Loucy (cell line): ENCODE data around the gene SLC12A5.

Experiments used
- H2AFZ ChIP-seq: fragments of 200-600 bp; sonication (generic); 2 replicates; pipeline ENCODE4 v1.6.0; 2016; ENCODE audit warnings: antibody characterized with exemption, mild to moderate bottlenecking, low read length, moderate library complexity
- H3F3A ChIP-seq: fragments of 200-600 bp; 2 replicates; pipeline ENCODE4 v1.6.0; 2016; ENCODE audit warnings: antibody characterized with exemption, low read depth, mild to moderate bottlenecking
- H3K27me3 ChIP-seq: fragments of 200-600 bp; sonication (generic); 2 replicates; pipeline ENCODE4 v1.6.1; 2014; ENCODE audit warnings: low read length, mild to moderate bottlenecking; ENCODE audit not compliant: insufficient read depth, poor library complexity, severe bottlenecking
- H3K36me3 ChIP-seq: fragments of 200-600 bp; sonication (generic); 2 replicates; pipeline ENCODE4 v1.6.1; 2016; ENCODE audit warnings: low read length; ENCODE audit not compliant: insufficient read depth
- H3K4me1 ChIP-seq: fragments of 200-600 bp; sonication (generic); 2 replicates; pipeline ENCODE4 v1.5.1; 2014; ENCODE audit warnings: low read length, mild to moderate bottlenecking; ENCODE audit not compliant: insufficient read depth, poor library complexity, severe bottlenecking
- H3K4me2 ChIP-seq: fragments of 200-600 bp; sonication (generic); 2 replicates; pipeline ENCODE4 v1.6.0; 2014; ENCODE audit warnings: antibody characterized with exemption, low read length, low read depth, mild to moderate bottlenecking; ENCODE audit not compliant: poor library complexity, severe bottlenecking
- H3K4me3 ChIP-seq: fragments of 200-600 bp; sonication (generic); 2 replicates; pipeline ENCODE4 v1.5.1; 2014; ENCODE audit warnings: low read length, mild to moderate bottlenecking, mixed read lengths; ENCODE audit not compliant: poor library complexity, severe bottlenecking
- H3K79me2 ChIP-seq: fragments of 200-600 bp; sonication (generic); 2 replicates; pipeline ENCODE4 v1.6.1; 2014; ENCODE audit warnings: low read length; ENCODE audit not compliant: insufficient read depth
- H3K9ac ChIP-seq: fragments of 200-600 bp; sonication (generic); 2 replicates; pipeline ENCODE4 v1.6.0; 2014; ENCODE audit warnings: mild to moderate bottlenecking, low read depth, low read length, moderate library complexity; ENCODE audit not compliant: poor library complexity, severe bottlenecking
- H3K9me2 ChIP-seq: fragments of 200-600 bp; sonication (generic); replicated peaks from 2 replicates; pipeline ENCODE4 v1.6.1; 2016; ENCODE audit warnings: low read depth, low read length, mixed read lengths
- H3K9me3 ChIP-seq: fragments of 200-600 bp; sonication (generic); 2 replicates; pipeline ENCODE4 v1.6.1; 2014; ENCODE audit warnings: mild to moderate bottlenecking, antibody characterized with exemption, low read length, low read depth; ENCODE audit not compliant: insufficient read depth
- H4K20me1 ChIP-seq: fragments of 200-600 bp; sonication (generic); 2 replicates; pipeline ENCODE4 v1.6.0; 2014; ENCODE audit warnings: antibody characterized with exemption, low read length, mild to moderate bottlenecking; ENCODE audit not compliant: insufficient read depth, poor library complexity, severe bottlenecking
- EZH2phosphoT487 ChIP-seq: fragments of 200-600 bp; IDR thresholded peaks from 2 replicates; pipeline ENCODE4 v1.6.1; 2018; ENCODE audit warnings: antibody characterized with exemption, mild to moderate bottlenecking, moderate library complexity, borderline replicate concordance
- TF ChIP-seq, protein P1 (sequence below): fragments of 200-600 bp; sonication (generic); conservative IDR thresholded peaks from 2 replicates; pipeline ENCODE4 v1.5.1; 2014; ENCODE audit warnings: mild to moderate bottlenecking, antibody characterized with exemption, low read length

The SLC12A5 gene

DNA sequence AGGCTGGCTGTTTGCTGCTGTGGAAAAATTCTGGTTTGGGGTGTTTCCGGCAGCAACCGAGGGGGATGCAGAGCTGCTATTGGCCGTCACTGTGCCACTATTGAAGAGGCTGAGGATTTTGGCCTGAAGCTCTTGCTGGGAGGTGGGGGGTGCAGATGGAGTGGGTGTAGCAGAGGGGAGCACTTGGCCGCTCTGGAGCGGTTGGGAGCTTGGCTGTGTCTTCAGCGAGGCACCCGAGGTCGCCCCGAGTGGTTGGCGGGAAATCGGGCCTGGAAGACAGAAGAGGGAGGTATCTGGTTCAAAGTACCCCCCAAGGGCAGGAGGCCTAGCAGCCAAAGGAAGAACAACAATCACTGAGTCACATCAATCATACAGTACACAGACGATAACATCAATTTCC lies 33.6 kb downstream of the SLC12A5 start:
- H3K4me1 ChIP-seq: peaks cover 21% of the 10 kb centered on the region
- H3K27me3 ChIP-seq: no peaks in the 10 kb centered on the region
- H3K36me3 ChIP-seq: peaks cover 65% of the 10 kb centered on the region; the same call in 1 of the 2 replicates
- no peaks in the 10 kb centered on the region for H3K9me3 ChIP-seq
- no peaks in the 10 kb centered on the region for H3K79me2 ChIP-seq
- H2AFZ ChIP-seq: no peak overlapping the region
- no peak overlapping the region for H3K4me2 ChIP-seq
- H3K4me3 ChIP-seq: no peak overlapping the region
- no peak for TF ChIP-seq EZH2phosphoT487
- H4K20me1 ChIP-seq: peaks cover 17% of the 10 kb centered on the region
- peaks cover 7% of the 10 kb centered on the region; the same call in 1 of the 2 replicates for H3F3A ChIP-seq
- no peak overlapping the region for H3K9ac ChIP-seq
- no peaks in the 10 kb centered on the region for H3K9me2 ChIP-seq

DNA sequence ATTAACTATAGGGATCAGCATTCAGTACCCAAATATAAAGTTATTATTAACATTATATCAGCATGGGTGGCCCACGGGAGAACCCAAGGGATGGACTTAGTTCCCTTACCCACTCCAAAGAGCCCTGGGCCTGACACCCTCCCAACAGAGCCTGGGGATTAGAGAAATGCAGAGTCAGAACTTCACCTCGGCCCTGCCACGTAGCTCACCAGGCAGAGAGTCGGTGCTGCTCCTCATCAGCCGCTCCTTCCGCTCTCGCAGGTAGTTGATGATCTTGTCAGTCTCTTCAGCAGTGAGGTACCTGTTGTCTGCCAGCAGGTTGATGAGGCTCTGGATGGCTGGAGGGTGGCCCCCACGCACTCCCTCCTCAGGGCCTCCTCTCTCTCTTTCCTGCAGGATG lies 34.1 kb downstream of the SLC12A5 start:
- H3K4me1 ChIP-seq: peaks cover 21% of the 10 kb centered on the region
- H4K20me1 ChIP-seq: peaks cover 17% of the 10 kb centered on the region
- H2AFZ ChIP-seq: no peak overlapping the region
- H3K9ac ChIP-seq: no peak overlapping the region
- H3K4me2 ChIP-seq: no peak overlapping the region
- no peak for TF ChIP-seq EZH2phosphoT487
- TF ChIP-seq, protein P1, sequence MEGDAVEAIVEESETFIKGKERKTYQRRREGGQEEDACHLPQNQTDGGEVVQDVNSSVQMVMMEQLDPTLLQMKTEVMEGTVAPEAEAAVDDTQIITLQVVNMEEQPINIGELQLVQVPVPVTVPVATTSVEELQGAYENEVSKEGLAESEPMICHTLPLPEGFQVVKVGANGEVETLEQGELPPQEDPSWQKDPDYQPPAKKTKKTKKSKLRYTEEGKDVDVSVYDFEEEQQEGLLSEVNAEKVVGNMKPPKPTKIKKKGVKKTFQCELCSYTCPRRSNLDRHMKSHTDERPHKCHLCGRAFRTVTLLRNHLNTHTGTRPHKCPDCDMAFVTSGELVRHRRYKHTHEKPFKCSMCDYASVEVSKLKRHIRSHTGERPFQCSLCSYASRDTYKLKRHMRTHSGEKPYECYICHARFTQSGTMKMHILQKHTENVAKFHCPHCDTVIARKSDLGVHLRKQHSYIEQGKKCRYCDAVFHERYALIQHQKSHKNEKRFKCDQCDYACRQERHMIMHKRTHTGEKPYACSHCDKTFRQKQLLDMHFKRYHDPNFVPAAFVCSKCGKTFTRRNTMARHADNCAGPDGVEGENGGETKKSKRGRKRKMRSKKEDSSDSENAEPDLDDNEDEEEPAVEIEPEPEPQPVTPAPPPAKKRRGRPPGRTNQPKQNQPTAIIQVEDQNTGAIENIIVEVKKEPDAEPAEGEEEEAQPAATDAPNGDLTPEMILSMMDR: no peak
- peaks cover 7% of the 10 kb centered on the region; the same call in 1 of the 2 replicates for H3F3A ChIP-seq
- H3K36me3 ChIP-seq: peaks cover 70% of the 10 kb centered on the region
- no peak overlapping the region for H3K4me3 ChIP-seq
- H3K27me3 ChIP-seq: no peaks in the 10 kb centered on the region
- H3K9me2 ChIP-seq: no peaks in the 10 kb centered on the region
- no peaks in the 10 kb centered on the region for H3K79me2 ChIP-seq
- H3K9me3 ChIP-seq: no peaks in the 10 kb centered on the region

DNA sequence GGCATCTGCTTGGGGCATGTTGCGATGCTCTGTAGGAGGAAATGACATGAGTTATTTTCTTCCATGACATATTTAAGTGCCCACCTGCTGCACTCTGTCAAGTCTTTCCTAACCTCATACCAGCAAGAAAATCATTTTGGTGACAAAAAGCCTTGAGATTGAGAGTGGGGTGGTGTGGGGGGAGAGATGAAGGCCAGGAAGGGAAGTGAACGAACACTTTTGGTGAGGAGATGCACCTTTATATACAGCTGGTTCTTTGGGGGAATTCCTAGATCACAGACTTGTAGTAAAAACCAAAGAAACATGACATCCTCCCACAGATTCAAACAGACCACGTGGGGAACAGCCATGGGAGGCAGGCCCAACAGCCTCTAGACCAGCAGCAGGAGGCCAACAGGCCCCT lies 34.6 kb downstream of the SLC12A5 start:
- Histone ChIP-seq H2AFZ (no peak overlapping the region), H3K27me3 (no peaks in the 10 kb centered on the region), H3K79me2 (no peaks in the 10 kb centered on the region), H3K4me3 (no peak overlapping the region), H3K4me1 (peaks cover 21% of the 10 kb centered on the region), H4K20me1 (peaks cover 17% of the 10 kb centered on the region), H3K9me3 (no peaks in the 10 kb centered on the region), H3F3A (peaks cover 7% of the 10 kb centered on the region; the same call in 1 of the 2 replicates), H3K4me2 (no peak overlapping the region), H3K36me3 (peaks cover 75% of the 10 kb centered on the region), H3K9ac (no peak overlapping the region), H3K9me2 (no peaks in the 10 kb centered on the region)
- TF ChIP-seq, protein P1: no peak
- TF ChIP-seq EZH2phosphoT487: no peak

DNA sequence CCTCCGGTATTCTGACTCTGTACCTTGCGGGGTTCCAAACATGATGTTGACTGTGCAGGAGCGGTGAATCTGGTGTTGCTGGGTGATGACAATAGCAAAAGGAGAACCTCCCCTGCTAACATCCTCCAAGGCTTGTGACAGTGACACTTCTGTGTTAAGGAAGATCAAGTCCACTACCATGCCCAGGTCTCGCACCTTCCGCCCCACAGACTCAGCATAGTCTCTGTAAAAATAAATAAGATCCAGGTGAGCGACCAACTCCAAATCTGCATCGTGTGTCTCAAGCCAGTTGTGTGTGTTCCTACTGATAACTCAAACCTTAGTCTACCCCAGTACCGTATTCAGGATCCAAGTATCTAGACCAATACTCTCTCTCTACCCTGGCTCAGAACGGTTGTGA lies 36.0 kb downstream of the SLC12A5 start:
- Histone ChIP-seq H3K9ac (no peak overlapping the region), H3K4me3 (no peak overlapping the region), H3K9me2 (no peaks in the 10 kb centered on the region), H4K20me1 (peaks cover 17% of the 10 kb centered on the region), H3K79me2 (no peaks in the 10 kb centered on the region), H3K9me3 (no peaks in the 10 kb centered on the region), H3K27me3 (no peaks in the 10 kb centered on the region), H2AFZ (no peak overlapping the region), H3K4me2 (no peak overlapping the region), H3K36me3 (peaks cover 88% of the 10 kb centered on the region), H3K4me1 (peaks cover 17% of the 10 kb centered on the region), H3F3A (peaks cover 7% of the 10 kb centered on the region; the same call in 1 of the 2 replicates)
- no peak for TF ChIP-seq EZH2phosphoT487
- TF ChIP-seq, protein P1: no peak
